ENCODE results near the gene TNNC1.

The TNNC1 gene

DNA sequence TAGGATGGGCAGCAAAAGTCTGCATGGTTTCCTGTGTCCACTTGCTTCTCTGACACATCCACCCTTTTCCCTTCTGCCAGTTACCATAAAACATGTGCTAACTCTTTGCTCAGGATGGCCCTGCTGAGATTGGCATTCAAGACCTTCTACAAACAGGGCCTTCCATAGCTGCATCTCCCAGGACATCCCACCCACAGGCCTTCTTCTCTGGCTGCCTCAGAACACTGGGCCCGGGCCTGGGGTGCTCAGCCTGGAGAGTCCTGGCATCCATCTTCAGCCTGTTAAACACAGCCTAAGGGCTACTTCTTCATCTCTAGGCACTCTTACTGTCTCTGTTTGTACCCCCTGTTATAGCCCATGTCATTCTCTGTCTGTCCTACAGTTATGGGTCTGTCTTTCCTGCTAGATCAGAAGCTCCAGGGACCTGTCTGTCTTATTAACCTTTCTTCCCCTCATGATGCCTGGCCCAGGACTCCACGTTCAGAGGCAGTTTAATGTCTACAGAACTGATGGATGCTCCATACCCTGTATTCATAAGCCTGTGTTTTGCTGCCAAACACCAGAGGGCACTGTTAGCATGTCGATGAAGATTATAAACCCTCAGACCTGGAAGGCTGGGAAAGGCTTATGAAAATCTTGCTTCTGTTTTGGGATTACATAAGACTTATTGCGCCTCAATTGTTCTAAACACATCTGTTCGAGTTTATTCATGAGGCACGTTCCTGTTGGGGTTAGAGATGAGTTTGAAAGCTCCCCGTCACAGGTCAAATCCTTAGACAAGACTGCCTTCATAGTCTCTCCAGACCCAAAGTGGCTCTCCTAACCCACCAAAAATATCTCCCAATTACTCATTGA, 25.5 kb downstream of the TNNC1 start:
- no peak for DNase-seq

DNA sequence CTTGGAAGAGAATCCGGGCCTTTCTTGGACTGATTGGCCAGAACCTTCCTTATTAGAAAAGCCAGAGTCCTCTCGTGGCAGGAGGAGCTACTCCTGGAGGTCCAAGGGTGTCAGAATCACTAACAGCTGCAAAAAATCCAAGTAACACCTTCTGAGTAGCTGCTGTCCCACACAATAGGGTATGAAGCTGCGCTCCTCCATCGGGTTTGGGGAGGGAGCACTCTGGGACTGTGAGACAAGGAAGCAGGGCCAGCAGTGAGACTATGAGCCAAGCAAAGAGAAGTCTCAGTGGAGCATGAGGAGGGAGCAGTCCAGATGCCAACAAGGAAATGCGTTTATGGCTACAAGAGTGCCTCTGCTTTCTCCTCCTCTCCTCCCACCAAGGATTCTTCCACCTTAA, 30.7 kb downstream of the TNNC1 start:
- DNase-seq: no peak

DNA sequence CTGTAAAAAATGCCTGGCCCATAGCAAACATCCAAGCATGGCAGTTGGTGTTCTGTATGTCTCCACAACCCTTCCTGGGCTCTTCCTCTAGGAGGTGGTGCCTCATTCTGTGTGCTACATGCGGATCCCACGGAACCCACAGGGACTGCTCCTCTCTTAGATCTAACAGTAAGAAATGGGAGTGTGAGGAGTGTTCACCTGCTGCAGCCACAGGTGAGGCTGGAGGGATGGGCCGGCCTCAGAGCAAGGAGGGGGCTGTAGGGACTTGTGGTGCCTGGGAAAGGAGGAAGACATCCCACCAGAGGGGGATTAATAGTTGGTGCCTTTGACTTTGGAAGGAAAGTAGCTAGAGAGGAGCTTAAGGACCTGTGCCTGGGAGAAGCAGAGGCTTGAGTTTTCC, 31.2 kb downstream of the TNNC1 start:
- no peak for DNase-seq

DNA sequence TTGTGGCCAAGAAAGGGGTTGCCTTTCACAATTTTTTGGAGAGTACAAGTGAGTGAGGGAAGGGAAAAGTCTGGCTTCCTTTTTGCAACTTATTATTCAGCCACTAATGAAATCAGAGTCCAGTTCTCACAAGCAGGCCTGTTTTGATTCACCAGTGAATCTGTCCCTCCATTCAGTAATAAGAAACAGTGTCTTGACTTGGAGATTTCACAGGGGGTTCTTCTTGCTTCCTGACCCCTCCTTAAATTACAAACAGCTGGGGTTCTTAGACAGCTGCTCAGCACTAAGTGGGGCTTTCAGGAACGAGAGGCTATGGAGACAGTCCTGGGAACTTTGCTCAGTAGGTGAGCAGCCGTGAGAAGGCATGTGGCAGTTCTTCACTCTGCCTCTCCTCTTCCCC, 33.5 kb downstream of the TNNC1 start:
- no peak for DNase-seq

DNA sequence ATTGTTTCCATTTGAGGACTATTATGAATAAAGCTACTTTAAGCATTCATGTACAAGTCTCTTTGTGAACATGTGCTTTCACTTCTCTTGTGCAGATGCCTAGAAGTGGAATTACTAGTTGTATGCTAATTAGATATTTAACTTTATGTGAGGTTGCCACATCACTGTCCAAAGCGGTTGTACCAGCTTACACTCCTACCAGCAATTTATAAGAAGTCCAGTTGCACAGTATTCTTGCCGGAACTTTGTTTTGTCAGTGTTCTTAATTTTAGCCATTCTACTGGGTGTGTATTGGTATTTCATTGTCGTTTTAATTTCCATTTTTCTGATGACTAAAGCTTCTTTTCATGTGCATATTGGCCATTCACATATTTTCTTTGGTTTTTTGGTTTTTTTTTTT, 38.0 kb downstream of the TNNC1 start:
- no peak for DNase-seq

DNA sequence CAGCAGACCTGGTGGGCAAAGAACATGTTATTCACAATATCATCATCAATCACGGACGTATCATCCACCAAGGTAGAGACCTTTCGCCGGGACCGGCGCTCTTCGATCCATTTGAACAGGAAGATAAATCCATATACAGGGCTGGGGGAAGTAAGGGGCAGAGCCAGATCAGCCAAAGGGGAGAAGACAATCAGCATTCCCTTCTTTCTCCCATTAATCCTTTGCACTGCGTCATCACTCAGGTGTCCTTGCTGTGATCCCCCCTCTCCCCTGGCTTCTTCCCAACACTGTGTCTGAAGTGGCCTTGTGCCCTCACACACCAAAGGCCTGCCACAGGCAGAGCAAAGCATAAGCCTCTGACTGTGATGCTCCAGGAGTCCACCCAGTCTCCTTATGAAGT, 45.4 kb downstream of the TNNC1 start:
- no peak for DNase-seq

DNA sequence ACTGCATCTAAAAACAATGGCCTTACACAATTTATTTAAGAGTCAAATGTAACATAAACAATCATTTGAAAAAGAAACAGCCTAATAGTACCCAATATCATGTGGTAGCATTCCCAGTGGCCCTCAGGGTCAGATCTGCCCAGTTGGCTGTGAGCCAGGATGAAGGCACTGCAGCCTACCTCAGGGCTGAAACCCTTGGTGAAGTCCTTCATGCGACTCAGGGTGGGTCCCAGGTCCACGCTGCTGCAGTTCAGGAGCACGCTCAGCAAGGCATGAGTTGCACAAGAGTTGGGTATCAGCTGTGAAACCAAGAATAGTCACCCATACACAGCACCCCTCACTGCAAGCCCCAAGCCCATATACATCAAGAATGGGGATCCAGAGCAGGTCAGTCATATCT, 46.1 kb downstream of the TNNC1 start:
- DNase-seq: no peak

DNA sequence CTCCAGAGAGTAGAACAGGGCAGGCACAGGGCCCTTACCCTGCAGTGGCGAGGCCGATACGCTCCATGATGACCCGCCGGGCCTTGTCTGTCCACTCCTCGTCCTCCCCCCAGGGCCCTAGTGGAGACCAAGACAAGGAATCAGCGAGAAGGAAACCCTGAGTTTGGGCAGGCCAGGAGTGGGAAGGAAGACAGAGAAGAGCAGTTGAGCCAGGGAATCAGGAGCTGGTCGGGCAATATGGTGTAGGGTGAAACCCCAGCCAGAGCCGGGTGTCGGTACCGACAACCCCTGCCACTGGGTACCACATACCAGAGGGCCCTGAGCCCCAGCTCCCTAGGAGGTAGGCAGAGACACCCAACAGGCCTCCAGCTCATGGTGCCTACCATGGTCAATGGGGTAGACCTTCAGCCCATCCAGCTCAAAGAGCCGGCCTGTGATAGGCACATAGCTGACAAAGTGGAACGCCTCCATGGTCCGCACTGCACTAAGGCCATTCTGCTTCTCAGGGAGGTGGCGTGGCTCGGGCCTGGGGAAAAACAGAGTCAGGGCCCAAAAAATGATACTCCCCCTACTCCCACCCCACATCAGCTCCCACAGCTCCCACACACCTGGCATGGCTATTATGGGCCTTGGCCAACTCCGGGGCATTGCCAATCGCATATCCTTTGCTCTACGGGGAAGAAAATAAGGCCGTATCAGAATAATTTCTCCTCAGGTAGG, 46.9 kb downstream of the TNNC1 start:
- no peak for DNase-seq

DNA sequence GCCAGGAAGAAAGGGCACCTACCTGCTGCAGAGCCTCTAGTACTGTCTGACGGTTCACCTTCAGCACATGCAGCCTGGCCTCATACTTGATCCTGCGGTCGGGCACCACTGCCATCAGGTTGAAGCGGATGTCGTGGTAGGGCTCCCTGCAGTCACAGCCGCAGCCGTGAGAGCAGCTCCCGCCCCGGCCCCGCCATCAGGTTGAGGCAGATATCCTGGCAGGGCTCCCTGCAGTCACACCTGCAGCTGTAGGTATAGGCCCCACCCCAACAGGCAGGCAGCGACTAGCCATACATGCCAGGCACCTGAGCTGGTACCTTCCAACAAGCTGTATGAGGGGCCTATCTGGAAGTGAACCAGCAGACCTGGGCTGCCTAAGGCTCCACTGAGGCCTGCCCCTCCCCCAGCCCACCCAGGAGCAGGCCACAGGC, 47.6 kb downstream of the TNNC1 start:
- DNase-seq: no peak

DNA sequence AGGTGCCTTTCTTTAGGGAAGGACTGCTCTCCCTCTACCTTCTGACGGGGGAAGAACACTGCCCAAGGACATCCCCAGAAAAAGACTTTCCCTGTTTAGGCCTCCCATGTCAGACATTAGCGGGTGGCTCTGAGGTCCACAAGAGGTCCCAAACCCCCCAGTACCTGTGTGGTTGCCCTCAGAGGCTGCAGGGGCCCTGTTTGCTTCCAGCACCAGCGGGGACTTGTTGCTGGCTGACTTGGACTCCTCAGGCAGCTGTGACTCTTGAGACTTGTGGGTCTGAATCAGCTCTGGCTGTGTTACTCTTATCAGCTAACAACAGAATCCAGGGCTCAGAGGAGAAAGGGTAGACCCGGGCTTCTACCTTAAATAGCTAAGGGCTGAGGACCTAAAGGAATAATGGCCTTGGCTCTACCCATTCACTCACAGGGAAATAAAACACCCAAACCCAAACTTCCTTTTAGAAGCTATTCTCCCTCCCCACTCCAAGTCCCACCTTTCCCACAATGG, 48.2 kb downstream of the TNNC1 start:
- DNase-seq: no peak

DNA sequence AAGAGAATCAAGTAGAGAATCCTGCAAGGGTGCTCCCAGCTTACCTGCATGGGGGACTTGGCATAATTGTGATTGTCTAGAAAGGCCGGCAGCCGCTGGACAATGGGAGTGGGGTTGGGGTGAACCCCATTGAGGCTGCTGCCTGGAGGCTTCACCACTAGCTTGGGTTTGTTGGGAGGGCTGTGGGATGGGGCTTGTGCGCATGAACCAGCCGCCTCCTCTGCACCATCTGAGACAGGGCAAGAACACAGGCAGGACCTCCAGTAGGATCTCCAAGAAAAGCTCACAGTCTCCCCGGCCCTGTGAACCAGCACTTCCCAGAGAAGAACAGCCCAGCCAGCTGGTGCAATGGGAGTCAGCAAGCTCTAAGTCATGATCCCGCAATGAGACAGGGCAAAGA, 48.8 kb downstream of the TNNC1 start:
- DNase-seq: no peak

DNA sequence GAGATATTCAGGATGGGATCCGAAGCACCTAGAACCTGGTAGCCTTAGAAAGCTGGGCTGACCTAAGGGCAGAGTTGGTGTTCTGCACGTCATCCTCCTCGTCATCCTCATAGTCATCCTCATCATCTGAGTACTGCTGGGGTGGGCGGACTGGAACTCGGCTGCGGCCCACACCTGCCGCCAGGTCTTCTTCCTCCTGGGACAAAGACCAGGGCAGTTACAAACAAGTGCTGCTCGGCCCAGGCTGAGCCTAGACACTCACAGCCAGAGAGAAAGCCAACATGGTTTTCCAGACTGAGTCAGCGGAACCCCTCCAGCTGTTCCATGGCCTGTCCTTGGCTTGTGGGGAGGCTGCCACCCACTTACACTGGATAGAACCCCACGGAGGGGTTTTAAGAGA, 49.5 kb downstream of the TNNC1 start:
- DNase-seq: no peak

DNA sequence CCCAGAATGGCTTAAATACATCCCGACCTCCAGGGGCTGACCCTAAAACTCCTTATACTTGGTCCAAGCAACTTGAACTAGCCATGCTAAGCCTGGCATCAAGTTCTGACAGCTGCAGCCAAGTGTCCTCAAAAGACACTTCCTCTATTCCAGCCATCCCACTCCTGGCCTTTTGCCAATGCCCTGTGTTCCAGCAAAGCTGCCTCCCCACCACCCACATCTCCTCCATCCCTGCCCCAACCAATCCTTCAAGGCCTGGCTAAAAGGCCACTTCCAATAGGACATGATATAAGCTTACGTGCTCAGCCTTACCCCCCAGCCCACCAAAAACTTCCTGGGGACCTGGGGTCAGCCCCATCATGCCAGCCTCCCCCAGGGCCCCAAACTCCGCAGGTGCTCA, 49.9 kb downstream of the TNNC1 start:
- no peak for DNase-seq

DNA sequence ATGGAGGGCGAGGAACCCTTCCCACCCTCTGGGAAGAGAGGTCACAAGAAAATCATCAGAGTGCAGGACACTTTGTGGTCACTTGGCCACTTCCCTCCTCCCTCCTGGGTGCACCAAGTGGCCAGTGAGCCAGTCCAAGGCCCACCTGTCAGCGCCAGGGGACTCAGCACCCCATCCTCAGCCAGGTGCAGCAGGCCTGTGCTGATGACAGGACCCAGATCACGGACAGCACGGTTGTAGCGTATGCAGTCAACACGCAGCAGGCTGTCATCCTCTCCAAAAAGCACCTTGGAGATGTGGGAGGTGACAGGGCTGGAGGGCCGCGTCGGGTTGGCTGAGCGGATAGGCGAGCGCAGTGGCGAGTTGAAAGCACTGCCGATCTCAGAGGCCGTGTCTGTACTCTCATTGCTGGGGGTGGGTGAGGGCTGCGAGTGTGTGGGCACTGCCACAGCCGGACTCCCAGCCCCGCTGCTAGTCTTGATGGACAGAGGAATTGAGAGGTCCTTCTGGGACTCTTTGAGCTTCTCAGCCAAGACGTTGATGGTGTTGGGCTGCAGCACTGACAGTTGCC, 50.5 kb downstream of the TNNC1 start:
- no peak for DNase-seq

DNA sequence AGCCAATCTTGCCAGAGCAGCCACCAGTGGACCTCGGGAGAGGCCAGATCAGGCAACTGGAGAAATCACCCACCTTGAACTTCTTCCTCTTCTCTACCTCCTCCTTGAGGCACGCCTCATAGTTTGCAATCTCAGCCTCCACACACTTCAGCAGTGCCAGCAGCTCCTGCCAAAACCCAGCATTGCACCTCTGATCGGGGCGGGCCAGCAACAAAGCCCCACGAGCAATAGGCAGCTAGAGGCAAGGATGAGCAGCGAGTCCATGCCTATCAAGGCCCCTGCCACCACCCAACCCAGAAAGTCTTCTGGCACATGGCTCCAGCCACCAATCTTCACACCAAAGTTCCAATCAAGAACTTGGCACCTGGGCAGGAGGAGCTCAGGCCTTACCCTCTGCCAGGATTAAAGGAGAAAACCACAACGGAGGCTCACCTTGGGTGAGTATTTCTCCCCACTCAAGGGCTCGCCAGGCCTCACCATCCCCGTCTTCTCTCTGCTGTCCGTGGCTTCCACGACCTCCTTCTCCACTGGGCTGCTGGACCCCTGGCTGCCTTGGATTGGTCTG, 51.1 kb downstream of the TNNC1 start:
- no peak for DNase-seq

DNA sequence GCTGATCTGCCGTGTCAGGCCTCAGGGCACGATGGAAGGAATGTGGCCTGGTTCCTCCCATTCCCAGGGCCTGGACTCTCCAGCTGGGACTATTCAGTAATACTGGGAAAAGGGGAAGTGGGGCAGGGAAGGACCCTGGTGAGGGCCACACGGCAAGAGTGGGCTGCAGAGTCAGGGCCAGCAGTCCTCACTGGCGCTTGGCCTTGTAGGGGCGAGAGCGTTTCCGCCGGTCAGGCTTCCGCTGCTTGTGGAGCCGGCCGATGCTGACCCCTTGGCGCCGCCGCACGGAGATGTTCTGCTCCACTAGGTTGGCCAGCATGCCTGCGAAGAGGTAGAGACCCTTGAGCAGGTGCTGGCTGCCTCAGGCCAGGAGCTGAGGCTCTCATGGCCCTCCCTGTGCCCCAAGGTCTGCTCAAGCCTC, 51.7 kb downstream of the TNNC1 start:
- DNase-seq: no peak

DNA sequence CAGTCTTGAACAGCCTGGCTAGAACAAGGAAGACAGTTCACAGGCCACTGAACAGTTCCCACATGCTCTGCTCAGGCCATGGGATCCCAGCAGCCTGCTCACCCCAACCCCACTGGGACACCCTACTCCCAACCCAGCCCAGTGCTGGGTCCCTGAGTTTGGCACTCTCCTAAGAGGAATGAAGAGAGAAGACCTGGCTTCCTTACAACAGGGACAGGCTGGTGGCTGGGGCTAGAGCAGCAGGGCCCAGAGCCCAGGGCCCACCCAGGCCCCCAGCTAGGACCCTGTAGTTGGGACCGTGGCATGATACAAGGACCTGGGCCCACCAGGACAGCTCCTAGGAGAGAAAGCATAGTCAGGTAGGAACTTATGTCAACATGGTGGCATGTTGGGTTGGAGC, 52.3 kb downstream of the TNNC1 start:
- no peak for DNase-seq
